GM10847 (cell line): ENCODE data around the gene WDR64.

Source experiments
- POLR2A ChIP-seq: IDR thresholded peaks from 2 replicates; pipeline ENCODE4 v1.6.1; 2011; ENCODE audit not compliant: insufficient read length; ENCODE audit errors: extremely low read depth

WDR64 gene

DNA sequence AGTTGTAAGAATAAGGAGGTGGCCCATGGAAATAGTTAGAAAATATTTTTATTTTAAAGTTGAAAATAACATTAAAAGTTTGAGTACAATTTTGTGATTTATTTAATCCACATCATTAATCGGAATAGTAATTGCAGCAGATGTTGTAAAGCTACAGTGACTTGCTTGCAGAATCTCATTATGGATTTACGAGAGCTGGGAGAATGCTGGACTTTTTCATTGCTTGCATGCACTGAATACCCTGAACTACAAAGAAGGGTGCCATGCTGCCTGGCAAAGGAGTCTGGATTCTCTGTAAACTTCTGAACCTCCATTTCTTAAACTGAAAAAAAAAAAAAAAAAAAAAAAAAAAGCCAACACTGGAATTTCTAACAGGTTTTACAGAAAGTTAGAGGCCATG, 26.5 kb downstream of the WDR64 start:
- TF ChIP-seq POLR2A: no peak

GRCh38 chr1:241679404-241679803, 27.3 kb downstream of the WDR64 start:
- TF ChIP-seq POLR2A: no peak

GRCh38 chr1:241679961-241680360, 27.9 kb downstream of the WDR64 start:
- no peak for TF ChIP-seq POLR2A

- no peak for TF ChIP-seq POLR2A
Measured at GRCh38 chr1:241682921-241683320, 30.8 kb downstream of the WDR64 start.

GRCh38 chr1:241684108-241684507, 32.0 kb downstream of the WDR64 start:
- TF ChIP-seq POLR2A: no peak

DNA sequence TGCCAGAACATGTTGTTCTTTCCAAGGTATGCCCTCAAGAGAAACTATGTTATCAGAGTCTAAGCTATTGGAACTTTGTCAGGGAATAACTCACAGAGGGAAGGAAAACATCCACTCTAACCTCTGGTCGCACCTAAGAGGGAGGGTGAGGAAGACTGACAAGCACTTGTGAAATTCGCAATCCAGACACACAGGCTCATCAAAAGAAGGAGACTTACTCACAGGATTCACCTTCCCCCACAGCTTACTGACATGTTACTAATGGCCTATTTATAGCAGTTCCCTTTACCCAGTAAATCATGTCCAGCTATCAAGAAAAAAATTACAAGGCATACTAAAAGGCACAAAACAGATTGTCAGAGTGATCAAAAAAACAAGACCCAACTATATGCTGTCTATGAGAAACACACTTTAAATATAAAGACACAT, 36.9 kb downstream of the WDR64 start:
- no peak for TF ChIP-seq POLR2A

DNA sequence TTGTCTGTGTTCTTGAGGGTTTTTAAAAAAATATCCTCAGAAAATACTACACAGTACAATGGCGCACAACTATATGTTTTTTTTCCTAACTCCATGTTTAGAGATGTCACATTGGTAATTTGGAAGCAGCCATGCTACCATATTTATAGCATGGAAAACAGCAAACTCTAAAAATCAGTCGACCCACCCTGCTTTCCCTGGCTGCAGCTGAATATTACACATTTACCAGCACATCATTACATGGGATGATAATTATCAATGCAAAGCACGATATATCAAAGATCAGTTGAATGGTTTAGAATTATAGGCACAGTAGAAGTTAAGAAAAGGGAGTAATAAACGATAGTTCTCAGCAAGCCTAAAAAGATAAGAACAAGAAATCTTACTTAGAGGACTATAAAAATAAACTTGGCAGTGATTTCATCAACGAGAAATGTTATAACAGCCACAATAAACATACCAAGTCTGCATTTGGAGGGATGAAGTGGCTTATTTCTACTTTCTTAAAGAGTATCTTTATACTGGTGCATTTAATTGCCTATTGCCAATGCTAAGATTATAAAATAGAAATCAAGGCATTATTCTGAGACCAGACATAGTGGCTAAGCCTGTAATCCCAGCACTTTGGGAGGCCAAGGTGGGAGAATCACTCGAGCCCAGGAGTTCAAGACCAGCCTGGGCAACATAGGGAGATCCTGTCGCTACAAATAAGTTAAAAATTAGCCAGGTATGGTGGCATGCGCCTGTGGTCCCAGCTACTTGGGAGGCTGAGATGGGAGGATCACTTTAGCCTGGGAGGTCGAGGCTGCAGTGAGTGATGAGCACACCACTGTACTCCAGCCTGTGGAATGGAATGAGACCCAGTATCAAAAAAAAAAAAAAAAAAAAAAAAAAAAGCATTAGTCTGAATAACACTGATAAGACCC, 43.4 kb downstream of the WDR64 start:
- TF ChIP-seq POLR2A: no peak

GRCh38 chr1:241696172-241696814, 44.2 kb downstream of the WDR64 start:
- TF ChIP-seq POLR2A: no peak

- TF ChIP-seq POLR2A: no peak
Measured at GRCh38 chr1:241696815-241697639, 44.9 kb downstream of the WDR64 start.

- no peak for TF ChIP-seq POLR2A
Measured at GRCh38 chr1:241697640-241698018, 45.5 kb downstream of the WDR64 start.

DNA sequence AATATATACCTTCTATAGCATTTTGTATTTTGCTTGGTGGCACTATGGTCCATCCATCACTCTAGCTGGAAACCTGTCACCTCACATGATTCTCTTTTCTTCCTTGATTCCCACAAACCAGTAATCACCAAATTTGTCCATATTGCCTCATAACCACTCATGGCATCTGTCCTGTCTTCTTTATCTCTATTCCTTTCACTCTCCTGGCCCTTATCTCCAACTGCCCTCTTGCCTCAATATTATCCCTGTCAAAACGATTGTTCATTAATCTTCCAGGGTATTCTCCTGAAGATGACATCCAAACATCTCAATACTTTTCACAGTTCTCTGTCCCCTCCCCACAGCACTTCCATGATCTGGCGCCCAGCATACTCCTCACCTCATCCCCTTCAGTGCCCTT, 46.1 kb downstream of the WDR64 start:
- TF ChIP-seq POLR2A: no peak

- TF ChIP-seq POLR2A: no peak
Measured at GRCh38 chr1:241701483-241702295, 49.6 kb downstream of the WDR64 start.

- TF ChIP-seq POLR2A: no peak
Measured at GRCh38 chr1:241702442-241703373, 50.6 kb downstream of the WDR64 start.

DNA sequence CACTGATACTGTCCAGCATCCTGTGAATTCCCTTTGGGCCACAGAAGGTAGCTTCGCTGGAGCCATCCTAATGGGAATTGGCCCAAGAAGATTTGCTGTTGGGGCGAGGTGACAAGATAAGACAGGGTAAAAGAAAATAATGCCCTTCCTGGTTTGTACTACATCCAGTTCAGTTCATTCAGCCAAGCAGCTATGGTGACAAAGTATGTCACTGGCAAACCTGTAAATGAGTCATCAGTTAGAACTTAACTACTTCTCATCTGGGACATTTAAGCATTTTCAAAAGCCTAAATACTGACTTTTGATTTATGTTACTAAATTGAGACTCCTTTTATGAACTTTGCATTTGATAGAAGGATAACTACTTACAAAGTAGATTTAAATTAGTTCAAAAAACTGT, 54.2 kb downstream of the WDR64 start:
- TF ChIP-seq POLR2A: no peak
